ENCODE results near the gene ACSF3. TPM values are rescaled to one million over a fixed set of nuclear protein-coding genes. Genes with fewer than 3 reads are reported as not detected.
"Not testable (repeated sequence)": the region's sequence is repeated elsewhere in the genome, so short reads cannot be mapped to it uniquely, and the experiment has no call there.

ACSF3 gene
- total and polyA plus RNA-seq, 2 experiments from 2014 or later = 27.6 to 32.2 TPM

- H3K27me3 ChIP-seq = no peaks in the 10 kb centered on the region
These were observed 21.0 kb upstream of the ACSF3 start for GRCh38 chr16:89072548-89073130.

GRCh38 chr16:89073346-89074071 is 20.1 kb upstream of the ACSF3 start:
- no peak for DNase-seq (ENCODE audit: low read depth in 1 of 2, low spot score in 1 of 2)
- H3K27ac ChIP-seq = no peak overlapping the region
- TF ChIP-seq, protein P1, sequence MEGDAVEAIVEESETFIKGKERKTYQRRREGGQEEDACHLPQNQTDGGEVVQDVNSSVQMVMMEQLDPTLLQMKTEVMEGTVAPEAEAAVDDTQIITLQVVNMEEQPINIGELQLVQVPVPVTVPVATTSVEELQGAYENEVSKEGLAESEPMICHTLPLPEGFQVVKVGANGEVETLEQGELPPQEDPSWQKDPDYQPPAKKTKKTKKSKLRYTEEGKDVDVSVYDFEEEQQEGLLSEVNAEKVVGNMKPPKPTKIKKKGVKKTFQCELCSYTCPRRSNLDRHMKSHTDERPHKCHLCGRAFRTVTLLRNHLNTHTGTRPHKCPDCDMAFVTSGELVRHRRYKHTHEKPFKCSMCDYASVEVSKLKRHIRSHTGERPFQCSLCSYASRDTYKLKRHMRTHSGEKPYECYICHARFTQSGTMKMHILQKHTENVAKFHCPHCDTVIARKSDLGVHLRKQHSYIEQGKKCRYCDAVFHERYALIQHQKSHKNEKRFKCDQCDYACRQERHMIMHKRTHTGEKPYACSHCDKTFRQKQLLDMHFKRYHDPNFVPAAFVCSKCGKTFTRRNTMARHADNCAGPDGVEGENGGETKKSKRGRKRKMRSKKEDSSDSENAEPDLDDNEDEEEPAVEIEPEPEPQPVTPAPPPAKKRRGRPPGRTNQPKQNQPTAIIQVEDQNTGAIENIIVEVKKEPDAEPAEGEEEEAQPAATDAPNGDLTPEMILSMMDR (IDR thresholded peaks at IDR 0.05; ENCODE audit: low read depth, low read length) = no peak

More at GRCh38 chr16:89072548-89073130, 21.0 kb upstream of the ACSF3 start:
- peaks cover 8% of the 10 kb centered on the region for H3K4me1 ChIP-seq (ENCODE audit: low read depth)
- H3K9me3 ChIP-seq (ENCODE audit: low read depth) = no peaks in the 10 kb centered on the region
- H3K36me3 ChIP-seq = no peaks in the 10 kb centered on the region
- H3K4me3 ChIP-seq = no peak overlapping the region
- H3K27ac ChIP-seq = no peak overlapping the region
- no peak for DNase-seq (ENCODE audit: low read depth in 1 of 2, low spot score in 1 of 2)
- TF ChIP-seq, protein P1 (IDR thresholded peaks at IDR 0.05; ENCODE audit: low read depth, low read length) = no peak

GRCh38 chr16:89074072-89074674 is 19.5 kb upstream of the ACSF3 start:
- H3K36me3 ChIP-seq; H3K4me3 ChIP-seq; H3K27ac ChIP-seq; H3K9me3 ChIP-seq (ENCODE audit: low read depth); H3K4me1 ChIP-seq (ENCODE audit: low read depth); H3K27me3 ChIP-seq; DNase-seq (ENCODE audit: low read depth in 1 of 2, low spot score in 1 of 2): not testable (repeated sequence)

More at GRCh38 chr16:89073346-89074071, 20.1 kb upstream of the ACSF3 start:
- no peak overlapping the region for H3K4me3 ChIP-seq
- peaks cover 8% of the 10 kb centered on the region for H3K4me1 ChIP-seq (ENCODE audit: low read depth)
- H3K36me3 ChIP-seq = no peaks in the 10 kb centered on the region
- H3K27me3 ChIP-seq = no peaks in the 10 kb centered on the region
- H3K9me3 ChIP-seq (ENCODE audit: low read depth) = no peaks in the 10 kb centered on the region

GRCh38 chr16:89074803-89075688 is 18.6 kb upstream of the ACSF3 start:
- Histone ChIP-seq H3K27ac (no peak overlapping the region), H3K4me1 (ENCODE audit: low read depth) (peaks cover 8% of the 10 kb centered on the region), H3K27me3 (no peaks in the 10 kb centered on the region), H3K36me3 (no peaks in the 10 kb centered on the region), H3K9me3 (ENCODE audit: low read depth) (no peaks in the 10 kb centered on the region), H3K4me3 (no peak overlapping the region)
- no peak for DNase-seq (ENCODE audit: low read depth in 1 of 2, low spot score in 1 of 2)
- TF ChIP-seq, protein P1 (IDR thresholded peaks at IDR 0.05; ENCODE audit: low read depth, low read length) = no peak

GRCh38 chr16:89076159-89076558 is 17.5 kb upstream of the ACSF3 start:
- Histone ChIP-seq H3K9me3 (ENCODE audit: low read depth) (no peaks in the 10 kb centered on the region), H3K27me3 (no peaks in the 10 kb centered on the region), H3K4me1 (ENCODE audit: low read depth) (peaks cover 8% of the 10 kb centered on the region), H3K27ac (no peak overlapping the region), H3K36me3 (no peaks in the 10 kb centered on the region), H3K4me3 (no peak overlapping the region)
- TF ChIP-seq, protein P1 (IDR thresholded peaks at IDR 0.05; ENCODE audit: low read depth, low read length) = no peak
- DNase-seq (ENCODE audit: low read depth in 1 of 2, low spot score in 1 of 2) = no peak
